Measurements from ENCODE around the gene GLB1L.
A peak's percentile ranks its signal among the peaks of the same experiment; 100 is the strongest.

Gene GLB1L

GRCh38 chr2:219285894-219286425, 40.7 kb upstream of the GLB1L start:
- TF ChIP-seq CTCF (IDR thresholded peaks at IDR 0.05; ENCODE audit: low read depth, low read length), result no peak
- peak in 1 of 2 donors; percentile 72 for DNase-seq (ENCODE audit: low read depth in 2 of 2)
- H3K4me3 ChIP-seq (replicated peaks in 1 of 2; ENCODE audit: low read depth in 2 of 2, low read length in 2 of 2), result no peak overlapping the region

- no peak for TF ChIP-seq CTCF (IDR thresholded peaks at IDR 0.05; ENCODE audit: low read depth, low read length)
- H3K4me3 ChIP-seq (replicated peaks in 1 of 2; ENCODE audit: low read depth in 2 of 2, low read length in 2 of 2), result no peak overlapping the region
- no peak for DNase-seq (ENCODE audit: low read depth in 2 of 2)
Observed at GRCh38 chr2:219285373-219285735, 40.1 kb upstream of the GLB1L start.

- no peak overlapping the region for H3K4me3 ChIP-seq (replicated peaks in 1 of 2; ENCODE audit: low read depth in 2 of 2, low read length in 2 of 2)
- DNase-seq (ENCODE audit: low read depth in 2 of 2), result no peak
- TF ChIP-seq CTCF (IDR thresholded peaks at IDR 0.05; ENCODE audit: low read depth, low read length), result no peak
Observed at GRCh38 chr2:219284501-219285372, 39.5 kb upstream of the GLB1L start.

GRCh38 chr2:219282943-219283581, 37.8 kb upstream of the GLB1L start:
- no peak for DNase-seq (ENCODE audit: low read depth in 2 of 2)
- TF ChIP-seq CTCF (IDR thresholded peaks at IDR 0.05; ENCODE audit: low read depth, low read length), result no peak
- no peak overlapping the region for H3K4me3 ChIP-seq (replicated peaks in 1 of 2; ENCODE audit: low read depth in 2 of 2, low read length in 2 of 2)

GRCh38 chr2:219282375-219282774, 37.1 kb upstream of the GLB1L start:
- no peak for TF ChIP-seq CTCF (IDR thresholded peaks at IDR 0.05; ENCODE audit: low read depth, low read length)
- DNase-seq (ENCODE audit: low read depth in 2 of 2), result no peak
- H3K4me3 ChIP-seq (replicated peaks in 1 of 2; ENCODE audit: low read depth in 2 of 2, low read length in 2 of 2), result no peak overlapping the region

GRCh38 chr2:219281588-219281987, 36.3 kb upstream of the GLB1L start:
- no peak overlapping the region for H3K4me3 ChIP-seq (replicated peaks in 1 of 2; ENCODE audit: low read depth in 2 of 2, low read length in 2 of 2)
- no peak for TF ChIP-seq CTCF (IDR thresholded peaks at IDR 0.05; ENCODE audit: low read depth, low read length)
- no peak for DNase-seq (ENCODE audit: low read depth in 2 of 2)
